ENCODE data around the gene SREK1.

DNA sequence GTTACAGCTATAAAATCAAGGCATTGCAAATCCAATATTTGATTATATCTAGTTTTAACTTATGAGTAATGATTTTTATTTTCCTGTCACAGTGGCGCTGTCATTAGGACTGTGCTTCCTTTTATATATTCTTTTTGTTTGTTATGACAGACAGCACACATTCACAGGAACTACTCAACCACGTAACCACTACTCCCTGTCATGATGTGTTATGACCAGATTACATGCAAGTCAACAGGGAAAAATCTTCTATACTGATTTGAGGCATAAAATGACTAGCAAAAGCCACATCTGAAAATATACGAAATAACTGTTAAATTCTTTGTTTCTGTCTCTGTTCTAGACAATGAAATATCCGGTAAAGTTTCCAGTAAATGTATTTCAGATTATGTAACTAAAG is 25.4 kb downstream of the SREK1 start:
- TF ChIP-seq, protein P1, sequence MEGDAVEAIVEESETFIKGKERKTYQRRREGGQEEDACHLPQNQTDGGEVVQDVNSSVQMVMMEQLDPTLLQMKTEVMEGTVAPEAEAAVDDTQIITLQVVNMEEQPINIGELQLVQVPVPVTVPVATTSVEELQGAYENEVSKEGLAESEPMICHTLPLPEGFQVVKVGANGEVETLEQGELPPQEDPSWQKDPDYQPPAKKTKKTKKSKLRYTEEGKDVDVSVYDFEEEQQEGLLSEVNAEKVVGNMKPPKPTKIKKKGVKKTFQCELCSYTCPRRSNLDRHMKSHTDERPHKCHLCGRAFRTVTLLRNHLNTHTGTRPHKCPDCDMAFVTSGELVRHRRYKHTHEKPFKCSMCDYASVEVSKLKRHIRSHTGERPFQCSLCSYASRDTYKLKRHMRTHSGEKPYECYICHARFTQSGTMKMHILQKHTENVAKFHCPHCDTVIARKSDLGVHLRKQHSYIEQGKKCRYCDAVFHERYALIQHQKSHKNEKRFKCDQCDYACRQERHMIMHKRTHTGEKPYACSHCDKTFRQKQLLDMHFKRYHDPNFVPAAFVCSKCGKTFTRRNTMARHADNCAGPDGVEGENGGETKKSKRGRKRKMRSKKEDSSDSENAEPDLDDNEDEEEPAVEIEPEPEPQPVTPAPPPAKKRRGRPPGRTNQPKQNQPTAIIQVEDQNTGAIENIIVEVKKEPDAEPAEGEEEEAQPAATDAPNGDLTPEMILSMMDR (conservative IDR thresholded peaks at IDR 0.05; ENCODE audit: low read depth, low read length), result no peak
- no peak for TF ChIP-seq EZH2 (IDR thresholded peaks at IDR 0.05; ENCODE audit: borderline replicate concordance, low read depth, low read length, poor library complexity, severe bottlenecking)
